Endothelial cell of umbilical vein (primary cell): ENCODE results near the gene MIER1. TPM values are rescaled to one million over a fixed set of nuclear protein-coding genes. Genes with fewer than 3 reads are reported as not detected.

Experiments
- BruUV-seq: library from RNA; stranded (reverse); fragments of 400-500 nt; replicated peaks from 2 replicates; lab custom pipeline; 2021; lab: Mats Ljungman, UMichigan
- CTCF ChIA-PET: fragments of 300-600, 350-600 bp; sonication (Branson Sonifier 250); formaldehyde crosslinking; loops from one replicate; lab custom pipeline; 2021; ENCODE audit warnings: antibody characterized with exemption, inconsistent platforms; lab: Charles Lee
- POLR2A ChIA-PET: fragments of 300-600, 350-600 bp; sonication (Branson Sonifier 250); formaldehyde crosslinking; loops from one replicate; lab custom pipeline; 2021; ENCODE audit warnings: antibody characterized with exemption, inconsistent platforms; lab: Charles Lee
- DNase-seq: peaks from one replicate; pipeline ENCODE4 v3.0.0-alpha.2; 2011; ENCODE audit warnings: low read depth, low spot score
- FAIRE-seq: peaks from 2 replicates; lab custom pipeline; 2011; peaks lifted over from hg19 to GRCh38; lab: Jason Lieb, UNC
- H2AFZ ChIP-seq: 2 replicates; pipeline ENCODE4 v1.6.0; 2012; ENCODE audit warnings: low read depth, low read length, control low read depth, inconsistent platforms
- H3K27ac ChIP-seq: 2 replicates; pipeline ENCODE4 v1.5.1; 2011; ENCODE audit warnings: low read depth, mild to moderate bottlenecking, control low read depth, low read length, moderate library complexity; ENCODE audit not compliant: insufficient read depth
- H3K27me3 ChIP-seq, 2 experiments: 2 replicates each; pipeline versions ENCODE4 v1.6.0 to v1.6.1; 2011; ENCODE audit warnings: low read length in 2 of 2, mixed read lengths in 1 of 2; ENCODE audit not compliant: control insufficient read depth in 2 of 2, insufficient read depth in 2 of 2
- H3K36me3 ChIP-seq, 2 experiments: 2 replicates in 1 of 2; 3 replicates in 1 of 2; pipeline ENCODE4 v1.5.1; 2011; ENCODE audit warnings: low read length in 2 of 2, mild to moderate bottlenecking in 1 of 2, moderate library complexity in 1 of 2; ENCODE audit not compliant: control insufficient read depth in 2 of 2, insufficient read depth in 2 of 2; ENCODE audit errors: extremely low read depth in 1 of 2
- H3K4me1 ChIP-seq: 3 replicates; pipeline ENCODE4 v1.5.1; 2011; ENCODE audit warnings: mild to moderate bottlenecking, low read length; ENCODE audit not compliant: control insufficient read depth, insufficient read depth; ENCODE audit errors: extremely low read depth
- H3K4me2 ChIP-seq: 2 replicates; pipeline ENCODE4 v1.6.1; 2011; ENCODE audit warnings: low read length, control low read depth, mixed read lengths; ENCODE audit not compliant: insufficient read depth
- H3K4me3 ChIP-seq, 3 experiments: fragments of 200-600 bp in 1 of 3; sonication (generic), shearing (Covaris generic) in 1 of 3; replicated peaks in 1 of 3; 2 replicates each; pipeline ENCODE4 v1.5.1; 2011 to 2016; ENCODE audit warnings: control low read depth in 3 of 3, low read length in 3 of 3, mild to moderate bottlenecking in 2 of 3, inconsistent platforms in 1 of 3, low read depth in 1 of 3, moderate library complexity in 1 of 3; ENCODE audit not compliant: insufficient read depth in 1 of 3
- H3K79me2 ChIP-seq: 2 replicates; pipeline ENCODE4 v1.6.0; 2012; ENCODE audit warnings: low read length, inconsistent platforms; ENCODE audit not compliant: control insufficient read depth, insufficient read depth
- H3K9ac ChIP-seq: replicated peaks from 2 replicates; pipeline ENCODE3; 2011; ENCODE audit warnings: low read length, control low read depth; ENCODE audit not compliant: insufficient read depth; ENCODE audit errors: extremely low read depth
- H3K9me1 ChIP-seq: replicated peaks from 3 replicates; pipeline ENCODE4 v1.6.0; 2011; ENCODE audit warnings: mild to moderate bottlenecking, low read length; ENCODE audit not compliant: control insufficient read depth, insufficient read depth; ENCODE audit errors: extremely low read depth
- H3K9me3 ChIP-seq: replicated peaks from 2 replicates; pipeline ENCODE4 v1.5.1; 2012; ENCODE audit warnings: low read length, inconsistent platforms; ENCODE audit not compliant: control insufficient read depth, insufficient read depth
- H4K20me1 ChIP-seq: replicated peaks from 2 replicates; pipeline ENCODE3; 2011; ENCODE audit warnings: mild to moderate bottlenecking, low read length; ENCODE audit not compliant: control insufficient read depth, insufficient read depth; ENCODE audit errors: extremely low read depth
- CTCF ChIP-seq, 2 donors: IDR thresholded peaks; 1 replicate in 1 of 2; 2 replicates in 1 of 2; pipeline ENCODE4 v1.5.1; 2011; ENCODE audit warnings: low read length in 2 of 2, mild to moderate bottlenecking in 2 of 2, moderate library complexity in 2 of 2, control low read depth in 1 of 2, inconsistent platforms in 1 of 2, low read depth in 1 of 2; ENCODE audit not compliant: insufficient read depth in 1 of 2; ENCODE audit errors: extremely low read depth in 1 of 2
- EZH2 ChIP-seq: IDR thresholded peaks from 2 replicates; pipeline ENCODE4 v1.6.1; 2012; ENCODE audit warnings: borderline replicate concordance, low read depth, mild to moderate bottlenecking, moderate library complexity, low read length, inconsistent platforms; ENCODE audit not compliant: severe bottlenecking
- FOS ChIP-seq: IDR thresholded peaks from 2 replicates; pipeline ENCODE4 v1.6.1; 2011; ENCODE audit warnings: mild to moderate bottlenecking, low read length, moderate library complexity, borderline replicate concordance; ENCODE audit not compliant: insufficient read depth
- GATA2 ChIP-seq: IDR thresholded peaks from 2 replicates; pipeline ENCODE4 v1.7.0; 2011; ENCODE audit warnings: low read depth, mild to moderate bottlenecking, moderate library complexity, mixed read lengths, low read length; ENCODE audit not compliant: insufficient read length, insufficient read depth
- JUN ChIP-seq: IDR thresholded peaks from 2 replicates; pipeline ENCODE4 v1.6.1; 2011; ENCODE audit warnings: borderline replicate concordance, low read depth; ENCODE audit not compliant: insufficient read length, insufficient read depth
- MAX ChIP-seq: IDR thresholded peaks from 2 replicates; pipeline ENCODE4 v1.6.1; 2011; ENCODE audit not compliant: insufficient read depth, insufficient read length
- MYC ChIP-seq: IDR thresholded peaks from one replicate; pipeline ENCODE4 v1.6.1; 2011; ENCODE audit warnings: mild to moderate bottlenecking, low read depth, low read length
- POLR2A ChIP-seq: IDR thresholded peaks from 2 replicates; pipeline ENCODE4 v1.6.1; 2012; ENCODE audit warnings: low read depth, mild to moderate bottlenecking, control low read depth, low read length
- POLR2AphosphoS5 ChIP-seq: IDR thresholded peaks from 2 replicates; pipeline ENCODE4 v1.6.1; 2012; ENCODE audit warnings: low read depth, mild to moderate bottlenecking, control low read depth, low read length, moderate library complexity; ENCODE audit not compliant: insufficient read depth
- dilution Hi-C: fragments of 300-500 bp; cut with MboI; formaldehyde crosslinking; loops from one replicate; pipeline ENCODE4 v1.15.0; 2019; ENCODE audit warnings: low sequenced_read_pairs; ENCODE audit not compliant: extremely low pct_ligation_motif_present
- intact Hi-C: fragments of 100-400 bp; cut with micrococcal nuclease; formaldehyde crosslinking; loops from one replicate; pipeline ENCODE4 v1.10.0; 2022
- polyA plus RNA-seq, 4 experiments: library from polyadenylated mRNA; depleted of rRNA in 3 of 4; stranded (reverse) in 3 of 4; unstranded in 1 of 4; fragments of >200 nt; gene quantifications; 2 replicates each; pipeline versions ENCODE4 v1.2.1 to v1.2.3, GENCODE V29; 2011 to 2012; ENCODE audit warnings: missing spikeins in 1 of 4
- total RNA-seq: library from RNA; stranded (reverse); gene quantifications from 2 replicates; pipeline ENCODE4 v1.2.3, GENCODE V29; 2021

MIER1 gene
- total and polyA plus RNA-seq, 2 donors (not counting 3 experiments of a cell fraction or from before 2014, with no cell fraction given), result 7.3 to 36.8 TPM

- POLR2A ChIA-PET, result interaction anchor here (0.7 to 1.8 kb wide), 2 partner anchors 27 to 32 kb away, joined by 3 to 5 read pairs; no protein-coding TSS in a partner anchor
- Histone ChIP-seq H3K9me1 (no peaks in the 10 kb centered on the region), H4K20me1 (no peaks in the 10 kb centered on the region), H2AFZ (no peak overlapping the region), H3K36me3 (peaks cover 0 to 3% of the 10 kb centered on the region in 2 experiments), H3K79me2 (no peaks in the 10 kb centered on the region), H3K4me1 (peaks cover 18% of the 10 kb centered on the region), H3K4me3 (no peak overlapping the region), H3K9ac (no peak overlapping the region), H3K4me2 (no peak overlapping the region), H3K27ac (no peak overlapping the region), H3K9me3 (no peaks in the 10 kb centered on the region), H3K27me3 (no peaks in the 10 kb centered on the region)
- FAIRE-seq, result no peak
- no peak for DNase-seq
- CTCF ChIA-PET, result interaction anchor here (0.8 to 4.1 kb wide), 6 partner anchors 9 to 193 kb away, joined by 3 to 23 read pairs (median 6); partner anchors contain the start of gene SLC35D1
- BruUV-seq, result no TSS peak
- no peak for TF ChIP-seq EZH2
- no peak for TF ChIP-seq MAX
- TF ChIP-seq JUN, result no peak
- TF ChIP-seq POLR2AphosphoS5, result no peak
- no peak for TF ChIP-seq MYC
- TF ChIP-seq FOS, result no peak
- no peak for TF ChIP-seq GATA2
- no peak for TF ChIP-seq POLR2A
- TF ChIP-seq CTCF (IDR thresholded peaks at IDR 0.05; ENCODE audit: extremely low read depth in 1 of 2, insufficient read depth in 1 of 2, low read depth in 1 of 2, low read length in 2 of 2), result no peak
- intact Hi-C loops, result no loop called here
- dilution Hi-C loops, result no loop called here
Observed at GRCh38 chr1:67020765-67021164, 96.0 kb downstream of the MIER1 start.
